Measurements from ENCODE around the gene TRIM9. TPM values are rescaled to one million over a fixed set of nuclear protein-coding genes. Genes with fewer than 3 reads are reported as not detected.

TRIM9 gene
- total RNA-seq, 1 donor from 2014 or later = 8.9 TPM

GRCh38 chr14:51014086-51014485, 80.8 kb downstream of the TRIM9 start:
- TF ChIP-seq CTCF (IDR thresholded peaks at IDR 0.05; ENCODE audit: unreplicated experiment) = no peak
- no peak for DNase-seq (ENCODE audit: low spot score in 2 of 2, unreplicated experiment in 2 of 2)

GRCh38 chr14:51012055-51012454, 82.8 kb downstream of the TRIM9 start:
- Mint-ChIP-seq H3K27me3 (ENCODE audit: low read depth) (peaks cover 8% of the 10 kb centered on the region), H3K4me3 (no peak overlapping the region), H3K27ac (no peak overlapping the region), H3K9me3 (no peaks in the 10 kb centered on the region), H3K4me1 (peaks cover 24% of the 10 kb centered on the region), H3K36me3 (peaks cover 9% of the 10 kb centered on the region)
- DNase-seq (ENCODE audit: low spot score in 2 of 2, unreplicated experiment in 2 of 2) = no peak
- no peak for TF ChIP-seq CTCF (IDR thresholded peaks at IDR 0.05; ENCODE audit: unreplicated experiment)

More at GRCh38 chr14:51014086-51014485, 80.8 kb downstream of the TRIM9 start:
- Mint-ChIP-seq H3K27ac (no peak overlapping the region), H3K9me3 (no peaks in the 10 kb centered on the region), H3K36me3 (peaks cover 10% of the 10 kb centered on the region), H3K4me3 (no peak overlapping the region), H3K4me1 (peaks cover 14% of the 10 kb centered on the region), H3K27me3 (ENCODE audit: low read depth) (peaks cover 8% of the 10 kb centered on the region)

GRCh38 chr14:51008446-51008845, 86.5 kb downstream of the TRIM9 start:
- no peak for TF ChIP-seq CTCF (IDR thresholded peaks at IDR 0.05; ENCODE audit: unreplicated experiment)

GRCh38 chr14:51006781-51007211, 88.1 kb downstream of the TRIM9 start:
- Mint-ChIP-seq H3K4me3 (no peak overlapping the region), H3K4me1 (peaks cover 57% of the 10 kb centered on the region), H3K36me3 (peaks cover 3% of the 10 kb centered on the region), H3K9me3 (no peaks in the 10 kb centered on the region), H3K27me3 (ENCODE audit: low read depth) (peaks cover 6% of the 10 kb centered on the region), H3K27ac (peak overlapping the region; percentile 58)
- DNase-seq (ENCODE audit: low spot score in 2 of 2, unreplicated experiment in 2 of 2) = no peak
- no peak for TF ChIP-seq CTCF (IDR thresholded peaks at IDR 0.05; ENCODE audit: unreplicated experiment)

More at GRCh38 chr14:51008446-51008845, 86.5 kb downstream of the TRIM9 start:
- H3K27ac Mint-ChIP-seq = no peak overlapping the region
- DNase-seq (ENCODE audit: low spot score in 2 of 2, unreplicated experiment in 2 of 2) = no peak
- peaks cover 48% of the 10 kb centered on the region for H3K4me1 Mint-ChIP-seq
- H3K4me3 Mint-ChIP-seq = no peak overlapping the region
- H3K36me3 Mint-ChIP-seq = peaks cover 3% of the 10 kb centered on the region
- H3K27me3 Mint-ChIP-seq (ENCODE audit: low read depth) = peaks cover 6% of the 10 kb centered on the region
- no peaks in the 10 kb centered on the region for H3K9me3 Mint-ChIP-seq

- H3K27ac Mint-ChIP-seq = peak overlapping the region; percentile 58
- no peak overlapping the region for H3K4me3 Mint-ChIP-seq
- H3K36me3 Mint-ChIP-seq = peaks cover 3% of the 10 kb centered on the region
- TF ChIP-seq CTCF (IDR thresholded peaks at IDR 0.05; ENCODE audit: unreplicated experiment) = no peak
- H3K9me3 Mint-ChIP-seq = no peaks in the 10 kb centered on the region
- no peak for DNase-seq (ENCODE audit: low spot score in 2 of 2, unreplicated experiment in 2 of 2)
- H3K4me1 Mint-ChIP-seq = peaks cover 57% of the 10 kb centered on the region
- H3K27me3 Mint-ChIP-seq (ENCODE audit: low read depth) = peaks cover 6% of the 10 kb centered on the region
Measured at GRCh38 chr14:51006324-51006723, 88.6 kb downstream of the TRIM9 start.

Data from mesothelial cell of epicardium (in vitro differentiated cells).